SK-N-SH (cell line): ENCODE measurements around the gene BAHCC1. TPM values are rescaled to one million over a fixed set of nuclear protein-coding genes. Genes with fewer than 3 reads are reported as not detected.

Experiments
- CTCF ChIA-PET: fragments of 300-600, 350-600 bp; formaldehyde crosslinking; extraction: SDS; loops from one replicate; lab custom pipeline; 2021; lab: Yijun Ruan, JAX
- POLR2A ChIA-PET: fragments of 350-600 bp; sonication (Branson Sonifier 250); formaldehyde crosslinking; extraction: SDS; loops from one replicate; lab custom pipeline; 2020; ENCODE audit warnings: antibody characterized with exemption, inconsistent platforms; lab: Yijun Ruan, JAX
- DNase-seq: peaks from one replicate; pipeline ENCODE4 v3.0.0; 2012
- H2AFZ ChIP-seq: fragments of 200-600 bp; sonication (generic); 2 replicates; pipeline ENCODE4 v1.8.1; 2016; ENCODE audit warnings: antibody characterized with exemption, mild to moderate bottlenecking, low read depth
- H3F3A ChIP-seq: fragments of 200-600 bp; sonication (generic); replicated peaks from 2 replicates; pipeline ENCODE3; 2016; ENCODE audit warnings: antibody characterized with exemption, mild to moderate bottlenecking; ENCODE audit not compliant: insufficient read depth
- H3K27ac ChIP-seq, 2 experiments: fragments of 200-500 bp in 1 of 2; fragments of 200-600 bp in 1 of 2; sonication (Bioruptor generic) in 1 of 2; sonication (generic), shearing (Covaris generic) in 1 of 2; 2 replicates each; pipeline versions ENCODE4 v1.5.1 to v1.6.1; 2014 to 2016; ENCODE audit warnings: low read depth in 2 of 2, inconsistent platforms in 1 of 2, low read length in 1 of 2, mild to moderate bottlenecking in 1 of 2, mixed read lengths in 1 of 2
- H3K27me3 ChIP-seq: fragments of 200-600 bp; sonication (generic), shearing (Covaris generic); 2 replicates; pipeline ENCODE4 v1.6.1; 2016; ENCODE audit warnings: mixed run types; ENCODE audit not compliant: insufficient read depth
- H3K36me3 ChIP-seq, 2 experiments: fragments of 200-500 bp in 1 of 2; fragments of 200-600 bp in 1 of 2; sonication (Bioruptor generic) in 1 of 2; sonication (generic) in 1 of 2; replicated peaks in 1 of 2; 2 replicates each; pipeline versions ENCODE3 to v1.5.1; 2014 to 2016; ENCODE audit warnings: low read length in 1 of 2, mild to moderate bottlenecking in 1 of 2; ENCODE audit not compliant: insufficient read depth in 2 of 2, control insufficient read depth in 1 of 2
- H3K4me1 ChIP-seq, 2 experiments: fragments of 200-500 bp in 1 of 2; fragments of 200-600 bp in 1 of 2; sonication (Bioruptor generic) in 1 of 2; sonication (generic), shearing (Covaris generic) in 1 of 2; 2 replicates each; pipeline versions ENCODE4 v1.5.1 to v1.6.1; 2014 to 2016; ENCODE audit warnings: low read depth in 1 of 2, low read length in 1 of 2, mixed run types in 1 of 2; ENCODE audit not compliant: insufficient read depth in 2 of 2, control insufficient read depth in 1 of 2
- H3K4me2 ChIP-seq: fragments of 200-600 bp; sonication (generic), shearing (Covaris generic); 2 replicates; pipeline ENCODE4 v1.6.1; 2017; ENCODE audit warnings: mixed run types
- H3K4me3 ChIP-seq, 2 experiments: fragments of 200-500 bp in 1 of 2; fragments of 200-600 bp in 1 of 2; sonication (Bioruptor generic) in 1 of 2; sonication (generic), shearing (Covaris generic) in 1 of 2; 2 replicates each; pipeline versions ENCODE4 v1.5.1 to v1.8.1; 2014 to 2016; ENCODE audit warnings: low read depth in 2 of 2, inconsistent platforms in 1 of 2, low read length in 1 of 2, mild to moderate bottlenecking in 1 of 2, mixed read lengths in 1 of 2, moderate library complexity in 1 of 2
- H3K79me2 ChIP-seq: fragments of 200-600 bp; sonication (generic); 2 replicates; pipeline ENCODE4 v1.8.1; 2017; ENCODE audit warnings: mild to moderate bottlenecking; ENCODE audit not compliant: insufficient read depth
- H3K9ac ChIP-seq: fragments of 200-600 bp; sonication (generic); 2 replicates; pipeline ENCODE4 v1.6.1; 2017; ENCODE audit warnings: mixed run types
- H3K9me2 ChIP-seq: fragments of 200-600 bp; sonication (generic); 2 replicates; pipeline ENCODE4 v1.6.1; 2017; ENCODE audit warnings: mixed run types
- H3K9me3 ChIP-seq: fragments of 200-600 bp; sonication (generic); 2 replicates; pipeline ENCODE4 v1.6.1; 2017; ENCODE audit warnings: mixed run types, mild to moderate bottlenecking, moderate library complexity
- H4K20me1 ChIP-seq: fragments of 200-600 bp; sonication (generic); 2 replicates; pipeline ENCODE4 v1.6.1; 2017; ENCODE audit warnings: mild to moderate bottlenecking, mixed run types; ENCODE audit not compliant: insufficient read depth
- CHD2 ChIP-seq: fragments of 150-350 bp; IDR thresholded peaks from 2 replicates; pipeline ENCODE4 v1.6.1; 2018; ENCODE audit warnings: low read length; ENCODE audit not compliant: partially characterized antibody
- ELF1 ChIP-seq: IDR thresholded peaks from 2 replicates; pipeline ENCODE4 v1.4.0; 2012
- EP300 ChIP-seq, 2 experiments: IDR thresholded peaks; 2 replicates each; pipeline versions ENCODE4 v1.4.0 to v1.6.1; 2012; ENCODE audit warnings: borderline replicate concordance in 1 of 2, low read depth in 1 of 2, low read length in 1 of 2
- EZH2phosphoT487 ChIP-seq: fragments of 200-600 bp; sonication (generic); IDR thresholded peaks from 2 replicates; pipeline ENCODE4 v1.6.1; 2017; ENCODE audit warnings: low read depth, mixed run types, mild to moderate bottlenecking, antibody characterized with exemption, moderate library complexity, borderline replicate concordance
- FOSL2 ChIP-seq: IDR thresholded peaks from 2 replicates; pipeline ENCODE4 v1.4.0; 2012; ENCODE audit warnings: low read depth, mild to moderate bottlenecking, moderate library complexity, borderline replicate concordance
- FOXJ3 ChIP-seq: sonication (generic); formaldehyde crosslinking; IDR thresholded peaks from 2 replicates; pipeline ENCODE4 v1.5.1; 2020; ENCODE audit warnings: mild to moderate bottlenecking, missing genetic modification reagents
- FOXM1 ChIP-seq: IDR thresholded peaks from 2 replicates; pipeline ENCODE4 v1.4.0; 2012; ENCODE audit warnings: low read depth, mild to moderate bottlenecking
- GABPA ChIP-seq: IDR thresholded peaks from 2 replicates; pipeline ENCODE4 v1.4.0; 2012; ENCODE audit warnings: low read depth, mild to moderate bottlenecking
- GATA2 ChIP-seq: sonication (generic); formaldehyde crosslinking; IDR thresholded peaks from 2 replicates; pipeline ENCODE4 v1.5.0; 2020; ENCODE audit warnings: mild to moderate bottlenecking, missing genetic modification reagents
- JUND ChIP-seq: IDR thresholded peaks from 2 replicates; pipeline ENCODE4 v1.4.0; 2012
- MXI1 ChIP-seq: IDR thresholded peaks from 2 replicates; pipeline ENCODE4 v1.6.1; 2012; ENCODE audit warnings: mild to moderate bottlenecking, low read depth, low read length, improper control_type of control experiment
- NRF1 ChIP-seq: IDR thresholded peaks from 2 replicates; pipeline ENCODE4 v1.6.1; 2012; ENCODE audit warnings: low read depth, mild to moderate bottlenecking, low read length
- POLR2AphosphoS5 ChIP-seq: IDR thresholded peaks from 2 replicates; pipeline ENCODE4 v1.6.1; 2012; ENCODE audit warnings: low read depth, low read length
- RCOR1 ChIP-seq: fragments of 150-350 bp; IDR thresholded peaks from 2 replicates; pipeline ENCODE4 v1.6.1; 2017; ENCODE audit warnings: antibody characterized with exemption, low read length
- RFX5 ChIP-seq: IDR thresholded peaks from 2 replicates; pipeline ENCODE4 v1.6.1; 2012; ENCODE audit warnings: mild to moderate bottlenecking, improper control_type of control experiment, low read length
- RXRA ChIP-seq: IDR thresholded peaks from 2 replicates; pipeline ENCODE4 v1.4.0; 2012; ENCODE audit warnings: low read depth, mild to moderate bottlenecking, borderline replicate concordance
- SIN3A ChIP-seq: IDR thresholded peaks from 2 replicates; pipeline ENCODE4 v1.6.1; 2012; ENCODE audit warnings: low read depth, mild to moderate bottlenecking, low read length, moderate library complexity, borderline replicate concordance
- SMC3 ChIP-seq: IDR thresholded peaks from 2 replicates; pipeline ENCODE4 v1.6.1; 2012; ENCODE audit warnings: low read depth, low read length, improper control_type of control experiment
- TEAD4 ChIP-seq: IDR thresholded peaks from 2 replicates; pipeline ENCODE4 v1.4.0; 2012; ENCODE audit warnings: mild to moderate bottlenecking, borderline replicate concordance; ENCODE audit not compliant: insufficient read depth
- WGBS: methylation state at CpG from one replicate; pipeline ENCODE4 v1.1.6; 2017; ENCODE audit warnings: low lambda C conversion rate; 5-methylcytosine and 5-hydroxymethylcytosine counted together
- polyA plus RNA-seq, 3 experiments: library from polyadenylated mRNA; depleted of rRNA; stranded (reverse); fragments of >200 nt; gene quantifications; 2 replicates each; pipeline ENCODE4 v1.2.3, GENCODE V29; 2012
- TF ChIP-seq, protein P1 (sequence below): fragments of 150-350 bp; IDR thresholded peaks from 2 replicates; pipeline ENCODE4 v1.6.1; 2016; ENCODE audit warnings: mild to moderate bottlenecking, low read depth, low read length
- TF ChIP-seq, protein P2 (sequence below): IDR thresholded peaks from 2 replicates; pipeline ENCODE4; 2012
- TF ChIP-seq, protein P3 (sequence below): fragments of 150-350 bp; IDR thresholded peaks from 2 replicates; pipeline ENCODE4 v1.6.1; 2017; ENCODE audit warnings: antibody characterized with exemption, low read length, low read depth, borderline replicate concordance

The BAHCC1 gene
- polyA plus RNA-seq, 1 of the 3 experiments (the other 2 are of a cell fraction): 6.4 TPM

DNA sequence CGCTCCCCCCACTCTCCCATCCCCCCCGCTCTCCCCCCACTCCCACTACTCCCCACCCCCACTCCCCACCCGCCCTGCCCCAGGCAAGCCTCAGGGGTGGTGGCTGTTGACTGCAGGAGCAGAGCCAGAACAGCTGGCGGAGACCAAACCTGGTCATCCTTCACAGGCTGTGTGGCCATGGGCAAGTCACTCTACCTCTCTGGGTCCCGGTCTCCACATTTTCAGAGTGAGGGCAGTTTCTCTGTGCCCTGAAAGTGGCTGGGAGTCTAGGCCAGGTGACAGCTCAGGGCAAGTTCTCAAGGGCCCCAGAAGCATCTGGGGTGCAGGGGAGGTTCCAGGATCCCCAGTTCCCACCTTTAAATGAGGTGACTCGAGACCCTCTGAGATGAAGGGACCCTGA is 15.1 kb upstream of the BAHCC1 start:
- Histone ChIP-seq H3K4me2 (no peak overlapping the region), H4K20me1 (no peaks in the 10 kb centered on the region), H3K9me2 (no peaks in the 10 kb centered on the region), H3K27ac (no peak overlapping the region), H3K4me3 (no peak overlapping the region), H3K27me3 (no peaks in the 10 kb centered on the region), H3K36me3 (no peaks in the 10 kb centered on the region), H3K4me1 (peaks cover 0 to under 1% of the 10 kb centered on the region in 2 experiments; a peak in 1 of 4 replicates), H3K79me2 (no peaks in the 10 kb centered on the region), H3K9ac (no peak overlapping the region), H2AFZ (no peak overlapping the region), H3K9me3 (no peaks in the 10 kb centered on the region), H3F3A (no peaks in the 10 kb centered on the region)
- ChIA-PET CTCF (interaction anchor here (0.8 to 1.5 kb wide), 10 partner anchors 9 to 104 kb away, joined by 3 to 4 read pairs (median 3); partner anchors contain the start of gene BAHCC1), POLR2A (no interaction called here)
- TF ChIP-seq RXRA: no peak
- TF ChIP-seq GATA2 (CRISPR knock-in tag): no peak
- TF ChIP-seq SMC3: no peak
- no peak for TF ChIP-seq POLR2AphosphoS5
- TF ChIP-seq FOXM1: no peak
- no peak for TF ChIP-seq JUND
- no peak for TF ChIP-seq RCOR1
- no peak for TF ChIP-seq EZH2phosphoT487
- TF ChIP-seq, protein P1, sequence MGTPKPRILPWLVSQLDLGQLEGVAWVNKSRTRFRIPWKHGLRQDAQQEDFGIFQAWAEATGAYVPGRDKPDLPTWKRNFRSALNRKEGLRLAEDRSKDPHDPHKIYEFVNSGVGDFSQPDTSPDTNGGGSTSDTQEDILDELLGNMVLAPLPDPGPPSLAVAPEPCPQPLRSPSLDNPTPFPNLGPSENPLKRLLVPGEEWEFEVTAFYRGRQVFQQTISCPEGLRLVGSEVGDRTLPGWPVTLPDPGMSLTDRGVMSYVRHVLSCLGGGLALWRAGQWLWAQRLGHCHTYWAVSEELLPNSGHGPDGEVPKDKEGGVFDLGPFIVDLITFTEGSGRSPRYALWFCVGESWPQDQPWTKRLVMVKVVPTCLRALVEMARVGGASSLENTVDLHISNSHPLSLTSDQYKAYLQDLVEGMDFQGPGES: no peak
- no peak for TF ChIP-seq CHD2
- TF ChIP-seq FOXJ3: no peak
- no peak for TF ChIP-seq NRF1
- TF ChIP-seq TEAD4: no peak
- no peak for TF ChIP-seq RFX5
- DNase-seq: peak; percentile 56
- WGBS: 66% methylated on average over 6 of the region's 6 CpGs

DNA sequence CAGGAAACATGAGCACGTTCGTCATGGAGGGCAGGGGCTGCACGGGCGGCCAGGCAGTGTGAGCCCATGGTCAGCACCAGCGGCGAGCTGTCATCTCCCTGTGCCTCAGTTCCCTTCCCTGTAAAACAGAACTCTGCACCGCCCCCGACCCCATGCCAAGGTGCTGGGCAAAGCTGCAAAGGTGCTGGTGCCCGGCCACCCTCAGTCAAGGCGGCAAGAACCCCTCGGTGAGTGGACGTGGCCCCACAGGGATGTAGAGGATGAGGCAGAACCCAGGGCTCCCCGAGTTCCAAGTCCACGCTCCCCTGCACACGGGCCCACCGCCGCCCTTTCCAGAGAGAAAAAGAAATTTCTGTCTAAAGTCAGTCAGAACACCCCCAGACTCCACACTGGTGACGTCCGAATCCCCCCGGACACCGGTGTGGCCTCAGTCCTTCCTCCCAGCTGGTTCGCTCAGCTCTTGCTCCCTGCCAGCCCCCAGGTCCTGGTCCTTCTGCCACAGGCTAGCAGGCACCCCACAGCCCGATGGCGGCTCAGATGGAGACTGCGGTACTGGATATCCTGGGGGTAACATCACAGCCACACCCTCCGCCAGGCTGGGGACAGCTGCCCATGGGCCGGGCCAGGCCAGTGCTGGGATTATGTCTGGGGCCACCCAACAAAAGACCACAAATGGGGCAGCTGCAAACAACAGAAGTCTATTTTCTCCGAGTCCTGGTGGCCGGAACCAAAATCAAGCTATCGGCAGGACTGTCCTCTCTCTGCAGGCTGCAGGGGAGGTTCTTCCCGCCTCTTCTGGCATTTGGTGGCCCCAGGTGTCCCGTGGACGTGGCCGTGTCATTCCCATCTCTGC is 14.4 kb upstream of the BAHCC1 start:
- Histone ChIP-seq H3K4me2 (no peak overlapping the region), H3K9me2 (no peaks in the 10 kb centered on the region), H2AFZ (no peak overlapping the region), H4K20me1 (no peaks in the 10 kb centered on the region), H3K4me1 (peaks cover 0 to 8% of the 10 kb centered on the region in 2 experiments; a peak in 1 of 4 replicates), H3K36me3 (no peaks in the 10 kb centered on the region), H3K27ac (no peak overlapping the region), H3F3A (peaks cover 4% of the 10 kb centered on the region), H3K4me3 (no peak overlapping the region), H3K79me2 (no peaks in the 10 kb centered on the region), H3K9ac (no peak overlapping the region), H3K9me3 (no peaks in the 10 kb centered on the region), H3K27me3 (no peaks in the 10 kb centered on the region)
- no peak for DNase-seq
- WGBS: 87% methylated on average over 32 of the region's 34 CpGs
- CTCF ChIA-PET: interaction anchor here (0.6 to 2.3 kb wide), 8 partner anchors 9 to 197 kb away, joined by 3 to 13 read pairs (median 4); partner anchors contain the start of gene BAHCC1
- POLR2A ChIA-PET: no interaction called here
- TF ChIP-seq RCOR1 (no peak), FOXJ3 (no peak), SIN3A (no peak), EP300 (IDR thresholded peaks at IDR 0.05; ENCODE audit: borderline replicate concordance in 1 of 2, low read depth in 1 of 2, low read length in 1 of 2) (no peak), FOXM1 (no peak), NRF1 (no peak), ELF1 (no peak), FOSL2 (no peak), GABPA (no peak), MXI1 (no peak)
- TF ChIP-seq, protein P2, sequence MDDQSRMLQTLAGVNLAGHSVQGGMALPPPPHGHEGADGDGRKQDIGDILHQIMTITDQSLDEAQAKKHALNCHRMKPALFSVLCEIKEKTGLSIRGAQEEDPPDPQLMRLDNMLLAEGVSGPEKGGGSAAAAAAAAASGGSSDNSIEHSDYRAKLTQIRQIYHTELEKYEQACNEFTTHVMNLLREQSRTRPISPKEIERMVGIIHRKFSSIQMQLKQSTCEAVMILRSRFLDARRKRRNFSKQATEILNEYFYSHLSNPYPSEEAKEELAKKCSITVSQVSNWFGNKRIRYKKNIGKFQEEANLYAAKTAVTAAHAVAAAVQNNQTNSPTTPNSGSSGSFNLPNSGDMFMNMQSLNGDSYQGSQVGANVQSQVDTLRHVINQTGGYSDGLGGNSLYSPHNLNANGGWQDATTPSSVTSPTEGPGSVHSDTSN: no peak
- TF ChIP-seq, protein P3, sequence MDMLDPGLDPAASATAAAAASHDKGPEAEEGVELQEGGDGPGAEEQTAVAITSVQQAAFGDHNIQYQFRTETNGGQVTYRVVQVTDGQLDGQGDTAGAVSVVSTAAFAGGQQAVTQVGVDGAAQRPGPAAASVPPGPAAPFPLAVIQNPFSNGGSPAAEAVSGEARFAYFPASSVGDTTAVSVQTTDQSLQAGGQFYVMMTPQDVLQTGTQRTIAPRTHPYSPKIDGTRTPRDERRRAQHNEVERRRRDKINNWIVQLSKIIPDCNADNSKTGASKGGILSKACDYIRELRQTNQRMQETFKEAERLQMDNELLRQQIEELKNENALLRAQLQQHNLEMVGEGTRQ: no peak
- TF ChIP-seq, protein P1: no peak
